Measurements from ENCODE around the gene ADAM12.

- TF ChIP-seq, protein P1, sequence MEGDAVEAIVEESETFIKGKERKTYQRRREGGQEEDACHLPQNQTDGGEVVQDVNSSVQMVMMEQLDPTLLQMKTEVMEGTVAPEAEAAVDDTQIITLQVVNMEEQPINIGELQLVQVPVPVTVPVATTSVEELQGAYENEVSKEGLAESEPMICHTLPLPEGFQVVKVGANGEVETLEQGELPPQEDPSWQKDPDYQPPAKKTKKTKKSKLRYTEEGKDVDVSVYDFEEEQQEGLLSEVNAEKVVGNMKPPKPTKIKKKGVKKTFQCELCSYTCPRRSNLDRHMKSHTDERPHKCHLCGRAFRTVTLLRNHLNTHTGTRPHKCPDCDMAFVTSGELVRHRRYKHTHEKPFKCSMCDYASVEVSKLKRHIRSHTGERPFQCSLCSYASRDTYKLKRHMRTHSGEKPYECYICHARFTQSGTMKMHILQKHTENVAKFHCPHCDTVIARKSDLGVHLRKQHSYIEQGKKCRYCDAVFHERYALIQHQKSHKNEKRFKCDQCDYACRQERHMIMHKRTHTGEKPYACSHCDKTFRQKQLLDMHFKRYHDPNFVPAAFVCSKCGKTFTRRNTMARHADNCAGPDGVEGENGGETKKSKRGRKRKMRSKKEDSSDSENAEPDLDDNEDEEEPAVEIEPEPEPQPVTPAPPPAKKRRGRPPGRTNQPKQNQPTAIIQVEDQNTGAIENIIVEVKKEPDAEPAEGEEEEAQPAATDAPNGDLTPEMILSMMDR (IDR thresholded peaks at IDR 0.05; ENCODE audit: low read depth, low read length, poor library complexity, severe bottlenecking) = no peak
- TF ChIP-seq EZH2phosphoT487 (IDR thresholded peaks at IDR 0.05; ENCODE audit: borderline replicate concordance, low read length) = no peak
Observed at GRCh38 chr10:125991392-125991791, 396.9 kb downstream of the ADAM12 start.

Data from DOHH2 (cell line).